Activated CD8-positive, alpha-beta memory T cell treated with anti-CD3 and anti-CD28 coated beads, Interleukin-2, amount 50 U/mL, for 4 hours (primary cell): ENCODE data around the gene GPBAR1.
"Not testable (repeated sequence)": the region's sequence is repeated elsewhere in the genome, so short reads cannot be mapped to it uniquely, and the experiment has no call there.

Experiments used
- DNase-seq: peaks from one replicate; pipeline ENCODE4 v3.0.0-alpha.2; 2020

Gene GPBAR1

DNA sequence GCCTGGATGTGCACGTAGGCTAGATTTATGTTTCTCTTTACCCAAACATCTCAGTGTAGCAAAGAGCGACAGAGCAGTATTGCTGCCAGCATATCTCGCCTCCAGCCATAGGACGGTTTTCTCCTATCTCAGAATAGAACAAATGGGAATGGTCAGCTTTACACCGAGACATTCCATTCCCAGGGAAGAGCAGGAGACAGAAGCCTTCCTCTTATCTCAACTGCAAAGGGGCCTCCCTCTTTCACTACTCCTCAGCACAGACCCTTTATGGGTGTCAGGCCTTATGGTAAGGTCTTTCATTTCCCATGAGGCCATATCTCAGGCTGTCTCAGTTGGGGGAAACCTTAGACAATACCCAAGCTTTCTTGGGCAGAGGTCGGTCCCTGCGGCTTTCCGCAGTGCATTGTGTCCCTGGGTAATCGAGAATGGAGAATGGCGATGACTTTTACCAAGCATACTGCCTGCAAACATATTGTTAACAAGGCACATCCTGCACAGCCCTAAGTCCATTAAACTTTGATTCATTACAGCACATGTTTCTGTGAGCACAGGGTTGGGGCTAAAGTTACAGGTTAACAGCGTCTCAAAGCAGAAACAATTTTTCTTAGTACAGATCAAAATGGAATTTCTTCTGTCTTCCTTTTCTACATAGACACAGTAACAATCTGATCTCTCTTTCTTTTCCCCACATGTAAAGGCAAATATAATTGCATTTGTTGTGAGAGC is 50.9 kb downstream of the GPBAR1 start:
- not testable (repeated sequence) for DNase-seq

DNA sequence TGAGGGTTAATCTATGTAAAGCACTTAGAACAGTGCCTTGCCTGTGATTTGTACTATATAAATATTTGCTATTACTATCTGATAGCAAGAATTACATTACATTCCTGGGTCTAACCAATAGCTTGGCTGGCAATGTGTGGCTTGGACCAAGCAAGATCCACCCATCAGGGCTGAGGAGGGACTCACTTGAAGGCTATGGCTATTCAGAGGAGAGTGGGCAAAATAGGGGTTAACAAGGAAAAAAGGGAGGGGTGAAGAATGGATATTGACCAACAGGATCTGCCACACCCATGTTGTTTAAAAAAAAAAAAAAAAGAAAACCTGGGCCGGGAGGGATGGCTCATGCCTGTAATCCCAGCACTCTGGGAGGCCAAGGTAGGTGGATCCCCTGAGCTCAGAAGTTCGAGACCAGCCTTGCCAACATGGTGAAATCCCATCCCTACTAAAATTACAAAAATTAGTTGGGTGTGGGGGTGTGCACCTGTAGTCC is 51.5 kb downstream of the GPBAR1 start:
- no peak for DNase-seq

GRCh38 chr2:218313356-218313755 is 52.5 kb downstream of the GPBAR1 start:
- DNase-seq: no peak
